ENCODE results near the gene DHCR7.

- TF ChIP-seq CTCF (conservative IDR thresholded peaks at IDR 0.05; ENCODE audit: low read length): no peak
- TF ChIP-seq EZH2phosphoT487 (IDR thresholded peaks at IDR 0.05; ENCODE audit: borderline replicate concordance): no peak
Observed at GRCh38 chr11:71481101-71481960, 33.1 kb upstream of the DHCR7 start.

All from Loucy (cell line).